Osteoblast (primary cell): ENCODE data around the gene SETDB1. TPM values are rescaled to one million over a fixed set of nuclear protein-coding genes. Genes with fewer than 3 reads are reported as not detected.

Experiments used
- DNase-seq: peaks from one replicate; pipeline ENCODE4 v3.0.0; 2011; ENCODE audit warnings: low spot score, mixed read lengths; ENCODE audit not compliant: insufficient read length; ENCODE audit errors: missing footprints
- H2AFZ ChIP-seq: 2 replicates; pipeline ENCODE4 v1.6.0; 2011; ENCODE audit warnings: mild to moderate bottlenecking, low read length
- H3K27ac ChIP-seq: 2 replicates; pipeline ENCODE4 v1.5.1; 2011; ENCODE audit warnings: mild to moderate bottlenecking, low read depth, low read length, moderate library complexity
- H3K27me3 ChIP-seq: 2 replicates; pipeline ENCODE4 v1.6.0; 2012; ENCODE audit warnings: mild to moderate bottlenecking, control low read depth, inconsistent platforms, low read length, moderate library complexity; ENCODE audit not compliant: insufficient read depth
- H3K36me3 ChIP-seq: 2 replicates; pipeline ENCODE4 v1.5.1; 2011; ENCODE audit warnings: mild to moderate bottlenecking, low read length, control low read depth, moderate library complexity; ENCODE audit not compliant: insufficient read depth
- H3K4me1 ChIP-seq: 2 replicates; pipeline ENCODE4 v1.5.1; 2011; ENCODE audit warnings: mild to moderate bottlenecking, low read length, control low read depth, moderate library complexity; ENCODE audit not compliant: insufficient read depth
- H3K4me2 ChIP-seq: 2 replicates; pipeline ENCODE4 v1.6.0; 2011; ENCODE audit warnings: mild to moderate bottlenecking, low read length; ENCODE audit not compliant: insufficient read depth
- H3K4me3 ChIP-seq: fragments of 200-600 bp; sonication (generic); 3 replicates; pipeline ENCODE4 v1.5.1; 2012; ENCODE audit warnings: mild to moderate bottlenecking, low read length, inconsistent platforms; ENCODE audit not compliant: insufficient read depth
- H3K79me2 ChIP-seq: 2 replicates; pipeline ENCODE4 v1.6.0; 2012; ENCODE audit warnings: mild to moderate bottlenecking, low read length, control low read depth, inconsistent platforms; ENCODE audit not compliant: insufficient read depth
- H3K9me3 ChIP-seq: 2 replicates; pipeline ENCODE4 v1.5.1; 2011; ENCODE audit warnings: low read depth, low read length, control low read depth
- H4K20me1 ChIP-seq: 2 replicates; pipeline ENCODE4 v1.6.0; 2012; ENCODE audit warnings: mild to moderate bottlenecking, low read length, control low read depth; ENCODE audit not compliant: insufficient read depth
- CTCF ChIP-seq: IDR thresholded peaks from 2 replicates; pipeline ENCODE4 v1.5.1; 2011; ENCODE audit warnings: mild to moderate bottlenecking, low read depth, low read length, moderate library complexity; ENCODE audit errors: extremely low read depth
- total RNA-seq: library from RNA; depleted of rRNA; stranded (reverse); fragments of >200 nt; gene quantifications from 2 replicates; pipeline ENCODE4 v1.2.3, GENCODE V29; 2012

The SETDB1 gene
- total RNA-seq, 1 donor: 42.3 TPM

GRCh38 chr1:150957666-150958065 lies 31.5 kb downstream of the SETDB1 start:
- Histone ChIP-seq H3K4me3 (no peak overlapping the region), H3K27ac (no peak overlapping the region), H3K9me3 (no peaks in the 10 kb centered on the region), H3K36me3 (peaks cover 61% of the 10 kb centered on the region), H2AFZ (no peak overlapping the region), H4K20me1 (no peaks in the 10 kb centered on the region), H3K4me2 (no peak overlapping the region), H3K79me2 (no peaks in the 10 kb centered on the region), H3K4me1 (no peaks in the 10 kb centered on the region), H3K27me3 (no peaks in the 10 kb centered on the region)
- TF ChIP-seq CTCF: no peak
- no peak for DNase-seq

DNA sequence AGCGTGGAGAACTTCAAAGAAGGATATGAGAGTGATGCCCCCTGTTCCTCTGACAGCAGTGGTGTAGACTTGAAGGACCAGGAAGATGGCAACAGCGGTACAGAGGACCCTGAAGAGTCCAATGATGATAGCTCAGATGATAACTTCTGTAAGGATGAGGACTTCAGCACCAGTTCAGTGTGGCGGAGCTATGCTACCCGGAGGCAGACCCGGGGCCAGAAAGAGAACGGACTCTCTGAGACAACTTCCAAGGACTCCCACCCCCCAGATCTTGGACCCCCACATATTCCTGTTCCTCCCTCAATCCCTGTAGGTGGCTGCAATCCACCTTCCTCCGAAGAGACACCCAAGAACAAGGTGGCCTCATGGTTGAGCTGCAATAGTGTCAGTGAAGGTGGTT lies 34.5 kb downstream of the SETDB1 start:
- Histone ChIP-seq H3K27me3 (no peaks in the 10 kb centered on the region), H3K36me3 (peaks cover 74% of the 10 kb centered on the region), H3K4me2 (no peak overlapping the region), H2AFZ (no peak overlapping the region), H4K20me1 (no peaks in the 10 kb centered on the region), H3K79me2 (no peaks in the 10 kb centered on the region), H3K9me3 (no peaks in the 10 kb centered on the region), H3K4me3 (no peak overlapping the region), H3K4me1 (no peaks in the 10 kb centered on the region), H3K27ac (no peak overlapping the region)
- TF ChIP-seq CTCF: no peak
- DNase-seq: no peak

GRCh38 chr1:150961756-150962155 lies 35.6 kb downstream of the SETDB1 start:
- H3K4me2 ChIP-seq: no peak overlapping the region

More at GRCh38 chr1:150961756-150962155, 35.6 kb downstream of the SETDB1 start:
- DNase-seq: no peak
- Histone ChIP-seq H3K27me3 (no peaks in the 10 kb centered on the region), H3K4me1 (no peaks in the 10 kb centered on the region), H4K20me1 (peaks cover 5% of the 10 kb centered on the region), H3K9me3 (no peaks in the 10 kb centered on the region), H2AFZ (no peak overlapping the region), H3K27ac (no peak overlapping the region), H3K36me3 (peaks cover 81% of the 10 kb centered on the region), H3K79me2 (peaks cover 6% of the 10 kb centered on the region), H3K4me3 (no peak overlapping the region)
- no peak for TF ChIP-seq CTCF
